ENCODE measurements around the gene LCORL.

The LCORL gene

DNA sequence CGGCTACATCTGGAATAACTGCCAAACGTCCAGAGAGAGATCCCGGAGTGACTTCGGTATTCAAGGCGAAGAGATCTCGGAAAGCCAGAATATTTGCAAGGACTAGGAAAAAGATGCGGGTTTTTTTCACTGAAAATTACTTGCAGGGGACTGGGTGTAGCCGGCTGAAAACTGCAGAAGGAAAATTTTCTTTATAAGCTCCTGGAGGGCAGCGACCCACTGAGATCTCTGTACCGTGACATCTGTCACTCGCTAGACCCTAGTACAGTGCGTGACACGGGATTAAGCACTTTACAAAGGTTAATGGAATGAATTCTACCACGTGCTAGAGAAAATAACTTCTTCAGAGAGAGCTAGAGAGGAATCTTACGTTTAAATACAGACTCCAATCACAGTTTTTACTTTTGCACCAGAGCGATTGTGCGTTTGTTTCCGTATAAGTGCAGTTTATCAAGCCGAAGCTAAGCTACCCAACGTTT is 1.1 kb upstream of the LCORL start:
- H3K4me3 ChIP-seq (replicated peaks; ENCODE audit: insufficient read depth, low read length), result peak overlapping the region; percentile 85
- no peak; the same call in 1 of the 2 replicates for TF ChIP-seq GABPA (IDR thresholded peaks at IDR 0.05; ENCODE audit: low read depth)
- TF ChIP-seq POLR2AphosphoS5 (IDR thresholded peaks at IDR 0.05; ENCODE audit: low read depth), result no peak
- TF ChIP-seq REST (IDR thresholded peaks at IDR 0.05; ENCODE audit: insufficient replicate concordance, low read depth), result no peak
- no peak for TF ChIP-seq CTCF (IDR thresholded peaks at IDR 0.05; ENCODE audit: insufficient read depth, low read length)
- no peak for TF ChIP-seq SPI1 (IDR thresholded peaks at IDR 0.05; ENCODE audit: borderline replicate concordance, low read depth)
- DNase-seq (ENCODE audit: low read depth in 1 of 2, low spot score in 1 of 2), result no peak
- H3K27ac ChIP-seq (replicated peaks), result peak overlapping the region; percentile 90
- H3K27me3 ChIP-seq (ENCODE audit: insufficient read depth, poor library complexity, severe bottlenecking), result no peaks in the 10 kb centered on the region

DNA sequence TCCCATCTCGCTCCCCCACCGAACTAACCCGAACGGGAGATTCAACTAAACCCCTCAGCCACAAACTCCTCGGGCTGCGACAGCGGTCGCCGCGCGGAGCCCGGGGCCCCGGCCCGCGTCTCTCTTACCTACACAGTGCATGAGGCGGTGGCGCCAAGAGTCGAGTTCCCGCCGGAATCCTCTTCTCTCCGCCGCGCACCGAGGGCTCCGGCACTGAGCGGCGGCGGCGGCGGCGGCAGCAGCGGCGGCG is 160 bp downstream of the LCORL start:
- Histone ChIP-seq H3K4me3 (replicated peaks; ENCODE audit: insufficient read depth, low read length) (peak overlapping the region; percentile 85), H3K27ac (replicated peaks) (peak overlapping the region; percentile 90), H3K27me3 (ENCODE audit: insufficient read depth, poor library complexity, severe bottlenecking) (no peaks in the 10 kb centered on the region)
- no peak for DNase-seq (ENCODE audit: low read depth in 1 of 2, low spot score in 1 of 2)
- TF ChIP-seq POLR2AphosphoS5 (IDR thresholded peaks at IDR 0.05; ENCODE audit: low read depth) (no peak), SPI1 (IDR thresholded peaks at IDR 0.05; ENCODE audit: borderline replicate concordance, low read depth) (no peak), GABPA (IDR thresholded peaks at IDR 0.05; ENCODE audit: low read depth) (no peak), REST (IDR thresholded peaks at IDR 0.05; ENCODE audit: insufficient replicate concordance, low read depth) (no peak), CTCF (IDR thresholded peaks at IDR 0.05; ENCODE audit: insufficient read depth, low read length) (no peak)

DNA sequence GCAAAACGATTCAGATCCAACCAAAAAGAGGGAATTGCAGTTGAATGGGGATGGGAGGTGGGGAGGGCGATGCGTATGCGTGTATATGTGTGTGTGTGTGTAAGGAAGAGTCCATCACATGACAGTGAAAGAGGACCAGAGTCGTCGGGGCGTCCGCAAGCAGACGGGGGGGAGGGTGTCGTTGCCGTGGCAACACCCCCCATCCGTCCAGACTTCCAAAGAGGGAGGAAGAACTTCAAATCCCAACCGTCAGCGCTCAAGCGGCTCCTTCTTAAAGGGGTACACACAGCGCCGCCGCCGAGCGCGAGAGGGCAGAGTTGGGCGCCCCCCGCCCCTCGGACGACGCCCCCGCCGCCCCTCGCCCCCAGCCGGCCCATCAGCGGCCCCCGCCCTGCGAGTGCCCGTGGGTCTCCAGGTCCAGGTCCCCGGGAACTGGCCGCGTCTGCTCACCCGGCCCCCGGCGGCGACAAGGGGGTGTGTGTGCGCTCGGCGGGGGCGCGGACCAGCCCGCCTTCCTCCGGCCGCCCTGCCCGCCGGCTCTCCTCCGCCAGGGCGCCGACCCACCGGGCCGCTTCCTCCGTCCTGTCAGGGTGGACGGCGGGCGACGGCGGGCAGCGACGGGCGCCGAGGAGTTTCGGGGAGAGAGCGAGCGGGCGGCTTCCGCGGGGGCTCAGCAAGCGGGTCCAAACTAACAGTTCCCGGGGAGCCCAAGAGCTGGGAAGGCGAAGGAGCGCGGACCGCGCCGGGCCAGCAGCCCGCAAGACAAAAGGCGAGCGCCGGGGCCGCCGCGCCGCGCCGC is 685 bp downstream of the LCORL start:
- peak; percentile 51 to 66 for DNase-seq (ENCODE audit: low read depth in 1 of 2, low spot score in 1 of 2)
- Histone ChIP-seq H3K27ac (replicated peaks) (peak overlapping the region; percentile 90), H3K4me3 (replicated peaks; ENCODE audit: insufficient read depth, low read length) (peak overlapping the region; percentile 85), H3K27me3 (ENCODE audit: insufficient read depth, poor library complexity, severe bottlenecking) (no peaks in the 10 kb centered on the region)
- no peak for TF ChIP-seq POLR2AphosphoS5 (IDR thresholded peaks at IDR 0.05; ENCODE audit: low read depth)
- TF ChIP-seq REST (IDR thresholded peaks at IDR 0.05; ENCODE audit: insufficient replicate concordance, low read depth), result no peak
- no peak for TF ChIP-seq GABPA (IDR thresholded peaks at IDR 0.05; ENCODE audit: low read depth)
- no peak for TF ChIP-seq SPI1 (IDR thresholded peaks at IDR 0.05; ENCODE audit: borderline replicate concordance, low read depth)
- TF ChIP-seq CTCF (IDR thresholded peaks at IDR 0.05; ENCODE audit: insufficient read depth, low read length), result no peak
